Measurements from ENCODE around the gene RUNX1. TPM values are rescaled to one million over a fixed set of nuclear protein-coding genes. Genes with fewer than 3 reads are reported as not detected.
A peak's percentile ranks its signal among the peaks of the same experiment; 100 is the strongest.

RUNX1 gene
- polyA plus RNA-seq, 1 experiment, result 20.9 TPM

DNA sequence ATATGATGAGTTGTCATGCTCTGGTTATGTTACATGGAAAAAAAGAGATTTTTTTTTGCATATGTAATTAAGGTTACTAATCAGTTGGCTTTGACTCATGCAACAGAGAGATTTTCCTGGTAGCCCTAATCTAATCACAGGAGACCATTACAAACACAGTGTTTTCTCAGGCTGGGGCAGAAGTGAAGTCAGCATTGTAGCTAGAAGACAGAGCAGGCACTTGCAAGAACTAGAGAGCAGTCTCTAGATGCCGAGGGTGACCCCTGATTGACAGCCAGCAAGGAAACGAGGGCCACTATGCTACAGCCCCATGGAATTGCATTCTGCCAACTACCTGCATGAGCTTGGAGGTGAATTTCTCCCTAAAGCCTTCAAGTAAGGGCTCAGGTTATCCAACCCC, 151.3 kb downstream of the RUNX1 start:
- CTCF ChIA-PET, result no interaction called here

GRCh38 chr21:34894401-34894800, 154.7 kb downstream of the RUNX1 start:
- H3K27me3 ChIP-seq (ENCODE audit: control insufficient read depth, insufficient read depth, low read length), result no peaks in the 10 kb centered on the region
- no peak overlapping the region for H3K27ac ChIP-seq (ENCODE audit: low read depth, low read length)
- no peak for DNase-seq (ENCODE audit: low read depth, low spot score)
- CTCF ChIA-PET, result no interaction called here
- peaks cover 9% of the 10 kb centered on the region for H3K9me3 ChIP-seq (ENCODE audit: control insufficient read depth, insufficient read depth, low read length)
- TF ChIP-seq, protein P1, sequence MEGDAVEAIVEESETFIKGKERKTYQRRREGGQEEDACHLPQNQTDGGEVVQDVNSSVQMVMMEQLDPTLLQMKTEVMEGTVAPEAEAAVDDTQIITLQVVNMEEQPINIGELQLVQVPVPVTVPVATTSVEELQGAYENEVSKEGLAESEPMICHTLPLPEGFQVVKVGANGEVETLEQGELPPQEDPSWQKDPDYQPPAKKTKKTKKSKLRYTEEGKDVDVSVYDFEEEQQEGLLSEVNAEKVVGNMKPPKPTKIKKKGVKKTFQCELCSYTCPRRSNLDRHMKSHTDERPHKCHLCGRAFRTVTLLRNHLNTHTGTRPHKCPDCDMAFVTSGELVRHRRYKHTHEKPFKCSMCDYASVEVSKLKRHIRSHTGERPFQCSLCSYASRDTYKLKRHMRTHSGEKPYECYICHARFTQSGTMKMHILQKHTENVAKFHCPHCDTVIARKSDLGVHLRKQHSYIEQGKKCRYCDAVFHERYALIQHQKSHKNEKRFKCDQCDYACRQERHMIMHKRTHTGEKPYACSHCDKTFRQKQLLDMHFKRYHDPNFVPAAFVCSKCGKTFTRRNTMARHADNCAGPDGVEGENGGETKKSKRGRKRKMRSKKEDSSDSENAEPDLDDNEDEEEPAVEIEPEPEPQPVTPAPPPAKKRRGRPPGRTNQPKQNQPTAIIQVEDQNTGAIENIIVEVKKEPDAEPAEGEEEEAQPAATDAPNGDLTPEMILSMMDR (IDR thresholded peaks at IDR 0.05; ENCODE audit: low read depth, low read length), result no peak
- POLR2A ChIA-PET, result no interaction called here
- H3K4me3 ChIP-seq (ENCODE audit: low read depth, low read length), result no peak overlapping the region

More for the DNA sequence above, 151.3 kb downstream of the RUNX1 start:
- Histone ChIP-seq H3K27ac (ENCODE audit: low read depth, low read length) (no peak overlapping the region), H3K4me3 (ENCODE audit: low read depth, low read length) (no peak overlapping the region), H3K27me3 (ENCODE audit: control insufficient read depth, insufficient read depth, low read length) (no peaks in the 10 kb centered on the region), H3K9me3 (ENCODE audit: control insufficient read depth, insufficient read depth, low read length) (peaks cover 9% of the 10 kb centered on the region; the same call in 1 of the 2 replicates)
- POLR2A ChIA-PET, result no interaction called here
- TF ChIP-seq, protein P1 (IDR thresholded peaks at IDR 0.05; ENCODE audit: low read depth, low read length), result no peak
- no peak for DNase-seq (ENCODE audit: low read depth, low spot score)

- H3K4me3 ChIP-seq (ENCODE audit: low read depth, low read length), result no peak overlapping the region
- no peak for DNase-seq (ENCODE audit: low read depth, low spot score)
- no peaks in the 10 kb centered on the region; the same call in none of the 2 replicates for H3K9me3 ChIP-seq (ENCODE audit: control insufficient read depth, insufficient read depth, low read length)
- H3K27me3 ChIP-seq (ENCODE audit: control insufficient read depth, insufficient read depth, low read length), result no peaks in the 10 kb centered on the region
- ChIA-PET CTCF (interaction anchor here (1.0 to 2.0 kb wide), 3 partner anchors 22 to 947 kb away, joined by 4 to 5 read pairs (median 4); no protein-coding TSS in a partner anchor), POLR2A (interaction anchor here (1.3 kb wide), 1 partner anchor 317 kb away, joined by 4 read pairs; no protein-coding TSS in a partner anchor)
- H3K27ac ChIP-seq (ENCODE audit: low read depth, low read length), result no peak overlapping the region
- TF ChIP-seq, protein P1 (IDR thresholded peaks at IDR 0.05; ENCODE audit: low read depth, low read length), result no peak
Measured at GRCh38 chr21:34892209-34892608, 156.9 kb downstream of the RUNX1 start.

- peak overlapping the region; percentile 81 for H3K27ac ChIP-seq (ENCODE audit: low read depth, low read length)
- CTCF ChIA-PET, result interaction anchor here (1.0 to 2.0 kb wide), 3 partner anchors 23 to 948 kb away, joined by 3 to 5 read pairs (median 4); no protein-coding TSS in a partner anchor
- H3K4me3 ChIP-seq (ENCODE audit: low read depth, low read length), result peak overlapping the region; percentile 55
- TF ChIP-seq, protein P1 (IDR thresholded peaks at IDR 0.05; ENCODE audit: low read depth, low read length), result no peak
- H3K27me3 ChIP-seq (ENCODE audit: control insufficient read depth, insufficient read depth, low read length), result no peaks in the 10 kb centered on the region
- POLR2A ChIA-PET, result interaction anchor here (0.6 to 1.3 kb wide), 3 partner anchors 146 to 613 kb away, joined by 3 to 4 read pairs (median 4); no protein-coding TSS in a partner anchor
- no peak for DNase-seq (ENCODE audit: low read depth, low spot score)
- peaks cover 2% of the 10 kb centered on the region; the same call in 1 of the 2 replicates for H3K9me3 ChIP-seq (ENCODE audit: control insufficient read depth, insufficient read depth, low read length)
Measured at GRCh38 chr21:34891613-34891943, 157.5 kb downstream of the RUNX1 start.

DNA sequence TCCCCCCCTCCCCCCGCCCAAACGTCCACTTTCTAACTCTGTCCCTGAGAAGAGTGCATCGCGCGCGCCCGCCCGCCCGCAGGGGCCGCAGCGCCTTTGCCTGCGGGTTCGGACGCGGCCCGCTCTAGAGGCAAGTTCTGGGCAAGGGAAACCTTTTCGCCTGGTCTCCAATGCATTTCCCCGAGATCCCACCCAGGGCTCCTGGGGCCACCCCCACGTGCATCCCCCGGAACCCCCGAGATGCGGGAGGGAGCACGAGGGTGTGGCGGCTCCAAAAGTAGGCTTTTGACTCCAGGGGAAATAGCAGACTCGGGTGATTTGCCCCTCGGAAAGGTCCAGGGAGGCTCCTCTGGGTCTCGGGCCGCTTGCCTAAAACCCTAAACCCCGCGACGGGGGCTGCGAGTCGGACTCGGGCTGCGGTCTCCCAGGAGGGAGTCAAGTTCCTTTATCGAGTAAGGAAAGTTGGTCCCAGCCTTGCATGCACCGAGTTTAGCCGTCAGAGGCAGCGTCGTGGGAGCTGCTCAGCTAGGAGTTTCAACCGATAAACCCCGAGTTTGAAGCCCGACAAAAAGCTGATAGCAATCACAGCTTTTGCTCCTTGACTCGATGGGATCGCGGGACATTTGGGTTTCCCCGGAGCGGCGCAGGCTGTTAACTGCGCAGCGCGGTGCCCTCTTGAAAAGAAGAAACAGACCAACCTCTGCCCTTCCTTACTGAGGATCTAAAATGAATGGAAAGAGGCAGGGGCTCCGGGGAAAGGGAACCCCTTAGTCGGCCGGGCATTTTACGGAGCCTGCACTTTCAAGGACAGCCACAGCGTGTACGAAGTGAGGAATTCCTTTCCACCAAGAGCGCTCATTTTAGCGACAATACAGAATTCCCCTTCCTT, 158.1 kb downstream of the RUNX1 start:
- CTCF ChIA-PET, result interaction anchor here (0.6 to 1.6 kb wide), 15 partner anchors 9 to 1049 kb away, joined by 3 to 6 read pairs (median 3); no protein-coding TSS in a partner anchor
- peak overlapping the region; percentile 89 for H3K27ac ChIP-seq (ENCODE audit: low read depth, low read length)
- peaks cover 4% of the 10 kb centered on the region; the same call in 1 of the 2 replicates for H3K9me3 ChIP-seq (ENCODE audit: control insufficient read depth, insufficient read depth, low read length)
- H3K27me3 ChIP-seq (ENCODE audit: control insufficient read depth, insufficient read depth, low read length), result no peaks in the 10 kb centered on the region
- DNase-seq (ENCODE audit: low read depth, low spot score), result no peak
- peak overlapping the region; percentile 55 for H3K4me3 ChIP-seq (ENCODE audit: low read depth, low read length)
- POLR2A ChIA-PET, result interaction anchor here (0.6 to 1.3 kb wide), 5 partner anchors 145 to 614 kb away, joined by 3 to 6 read pairs (median 4); no protein-coding TSS in a partner anchor
- TF ChIP-seq, protein P1 (IDR thresholded peaks at IDR 0.05; ENCODE audit: low read depth, low read length), result peak; percentile 25

Data from AG04450 (cell line).